ENCODE data around the gene ALOX15B. TPM values are rescaled to one million over a fixed set of nuclear protein-coding genes. Genes with fewer than 3 reads are reported as not detected.

ALOX15B gene
- total and polyA plus RNA-seq, 2 of the 13 experiments (the other 11 are each of a cell fraction or from before 2014, with no cell fraction given): not detected

DNA sequence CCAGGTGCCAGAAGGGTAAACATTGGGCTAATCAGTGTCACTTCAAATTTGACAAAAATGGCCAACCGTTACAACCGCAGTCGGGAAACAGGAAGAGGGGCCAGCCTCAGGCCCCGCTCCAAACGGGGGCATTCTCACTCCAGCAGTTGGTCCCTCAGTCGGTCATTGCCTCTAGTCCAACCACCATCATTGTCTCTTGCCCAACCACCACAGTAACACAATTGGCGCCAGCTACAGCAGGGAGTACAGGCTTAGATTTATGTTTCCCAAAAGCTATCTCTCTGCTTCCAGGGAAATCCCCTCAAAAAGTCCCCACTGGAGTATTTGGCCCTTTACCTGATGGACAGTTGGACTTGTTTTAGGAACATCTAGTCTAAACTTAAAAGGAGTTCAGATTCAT is 20.3 kb downstream of the ALOX15B start:
- CTCF ChIA-PET (ENCODE audit: low intra/inter-chr PET ratio, low total read pairs): interaction anchor here (2.9 kb wide), 1 partner anchor 51 kb away, joined by 14 read pairs; no protein-coding TSS in a partner anchor
- Histone ChIP-seq H3K36me3 (replicated peaks in 1 of 2; ENCODE audit: control insufficient read depth in 1 of 2, insufficient read depth in 2 of 2, low read length in 2 of 2) (no peaks in the 10 kb centered on the region), H3K79me2 (ENCODE audit: insufficient read depth, low read length) (no peaks in the 10 kb centered on the region), H3K4me2 (ENCODE audit: low read depth, low read length) (peak overlapping the region; percentile 66), H3K9me3 (ENCODE audit: low read length) (no peaks in the 10 kb centered on the region), H3K27ac (ENCODE audit: extremely low read length, insufficient read depth, low read length) (peak overlapping the region; percentile 35), H3K9ac (ENCODE audit: insufficient read depth, low read depth, low read length) (peak overlapping the region; percentile 15; the same call in 1 of the 2 replicates), H3K4me1 (ENCODE audit: insufficient read depth, low read length) (peaks cover 56% of the 10 kb centered on the region), H2AFZ (ENCODE audit: low read length) (no peak overlapping the region), H4K20me1 (ENCODE audit: insufficient read depth, low read length) (peaks cover 35% of the 10 kb centered on the region), H3K27me3 (ENCODE audit: control insufficient read depth in 1 of 2, insufficient read depth in 2 of 2, low read length in 2 of 2) (peaks cover under 1 to 22% of the 10 kb centered on the region in 2 experiments), H3K4me3 (replicated peaks in 1 of 3; ENCODE audit: insufficient read depth in 1 of 3, low read depth in 2 of 3, low read length in 3 of 3) (no peak overlapping the region; a peak in 1 of 6 replicates)
- TF ChIP-seq USF2 (IDR thresholded peaks at IDR 0.05; ENCODE audit: low read depth, low read length) (no peak), USF2 (CRISPR knock-in tag; IDR thresholded peaks at IDR 0.05; ENCODE audit: borderline replicate concordance) (0 out of 2 replicates have a peak, but pooled peaks have one; percentile 0), ELF1 (CRISPR knock-in tag; IDR thresholded peaks at IDR 0.05) (0 out of 2 replicates have a peak, but pooled peaks have one; percentile 12), POLR2A (IDR thresholded peaks at IDR 0.05; ENCODE audit: insufficient read depth in 1 of 2, low read depth in 2 of 2, low read length in 2 of 2) (peak in 1 of 2 experiments; percentile 82; a peak in 2 of 4 replicates), PAF1 (CRISPR knock-in tag; IDR thresholded peaks at IDR 0.05) (peak; percentile 61; the same call in 1 of the 2 replicates), ATF2 (CRISPR knock-in tag; IDR thresholded peaks at IDR 0.05) (0 out of 2 replicates have a peak, but pooled peaks have one; percentile 49), ZMAT3 (CRISPR knock-in tag; conservative IDR thresholded peaks at IDR 0.05) (0 out of 2 replicates have a peak, but pooled peaks have one; percentile 38), ZNF839 (CRISPR knock-in tag; IDR thresholded peaks at IDR 0.05; ENCODE audit: borderline replicate concordance) (no peak), YY1 (IDR thresholded peaks at IDR 0.05; ENCODE audit: insufficient read depth, insufficient replicate concordance, low read depth, low read length) (no peak), ZMYM2 (CRISPR knock-in tag; IDR thresholded peaks at IDR 0.05) (no peak), ZNF33A (CRISPR knock-in tag; IDR thresholded peaks at IDR 0.05; ENCODE audit: borderline replicate concordance) (no peak), PCBP1 (IDR thresholded peaks at IDR 0.05; ENCODE audit: borderline replicate concordance, low read depth, low read length) (no peak), ZNF546 (CRISPR knock-in tag; conservative IDR thresholded peaks at IDR 0.05) (0 out of 2 replicates have a peak, but pooled peaks have one; percentile 10), ZC3H13 (CRISPR knock-in tag; IDR thresholded peaks at IDR 0.05) (peak; percentile 73; the same call in 1 of the 2 replicates), RORA (CRISPR knock-in tag; IDR thresholded peaks at IDR 0.05) (no peak), ZBTB38 (CRISPR knock-in tag; IDR thresholded peaks at IDR 0.05) (peak; percentile 19; the same call in 1 of the 2 replicates), ZNF766 (CRISPR knock-in tag; IDR thresholded peaks at IDR 0.05; ENCODE audit: borderline replicate concordance) (no peak), SAP130 (CRISPR knock-in tag; IDR thresholded peaks at IDR 0.05; ENCODE audit: low read depth) (0 out of 2 replicates have a peak, but pooled peaks have one; percentile 11)
- TF ChIP-seq, protein P1, sequence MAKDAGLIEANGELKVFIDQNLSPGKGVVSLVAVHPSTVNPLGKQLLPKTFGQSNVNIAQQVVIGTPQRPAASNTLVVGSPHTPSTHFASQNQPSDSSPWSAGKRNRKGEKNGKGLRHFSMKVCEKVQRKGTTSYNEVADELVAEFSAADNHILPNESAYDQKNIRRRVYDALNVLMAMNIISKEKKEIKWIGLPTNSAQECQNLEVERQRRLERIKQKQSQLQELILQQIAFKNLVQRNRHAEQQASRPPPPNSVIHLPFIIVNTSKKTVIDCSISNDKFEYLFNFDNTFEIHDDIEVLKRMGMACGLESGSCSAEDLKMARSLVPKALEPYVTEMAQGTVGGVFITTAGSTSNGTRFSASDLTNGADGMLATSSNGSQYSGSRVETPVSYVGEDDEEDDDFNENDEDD (CRISPR knock-in tag; IDR thresholded peaks at IDR 0.05; ENCODE audit: borderline replicate concordance): no peak
- FAIRE-seq: no peak
- no peak for ATAC-seq
- no peak for DNase-seq (ENCODE audit: low spot score)
- no TSS peak for BruUV-seq (replicated peaks)
- intact Hi-C loops (cut with micrococcal nuclease; ENCODE audit: unreplicated experiment) (no loop called here), in situ Hi-C loops (cut with HindIII; ENCODE audit: extremely low pct_ligation_motif_present, low pct_unique_long_range_greater_than_20kb) (no loop called here)
- 46% methylated on average over 7 of the region's 7 CpGs for WGBS (ENCODE audit: low lambda C conversion rate)
- POLR2A ChIA-PET: interaction anchor here (0.9 kb wide), 1 partner anchor 217 kb away, joined by 3 read pairs; no protein-coding TSS in a partner anchor
